B cell (primary cell): ENCODE results near the gene UNC5C.

Experiments used
- CTCF ChIP-seq: fragments of 200-600 bp; IDR thresholded peaks from one replicate; pipeline ENCODE4 v1.8.0; 2022; ENCODE audit warnings: antibody characterized with exemption, mild to moderate bottlenecking
- EZH2 ChIP-seq: IDR thresholded peaks from 2 replicates; pipeline ENCODE4 v1.6.1; 2012; ENCODE audit warnings: borderline replicate concordance, low read depth, mild to moderate bottlenecking, moderate library complexity, low read length; ENCODE audit not compliant: insufficient read depth, poor library complexity, severe bottlenecking

GRCh38 chr4:95348418-95348817 is 200.4 kb downstream of the UNC5C start:
- no peak for TF ChIP-seq CTCF
- no peak for TF ChIP-seq EZH2
